Prostate gland (tissue), 1 donor: ENCODE data around the gene TMF1.

Source experiments
- POLR2A ChIP-seq: fragments of 450-650 bp; IDR thresholded peaks from one replicate; pipeline ENCODE4 v1.6.1; 2016; ENCODE audit warnings: antibody characterized with exemption, mild to moderate bottlenecking
- POLR2AphosphoS5 ChIP-seq: sonication (generic); formaldehyde crosslinking; IDR thresholded peaks from one replicate; pipeline ENCODE4 v1.6.1; 2017; ENCODE audit warnings: antibody characterized with exemption

- no peak for TF ChIP-seq POLR2AphosphoS5
- no peak for TF ChIP-seq POLR2A
Observed at GRCh38 chr3:68997887-68998286, 54.2 kb downstream of the TMF1 start.
